Measurements from ENCODE around the gene AQP12A. TPM values are rescaled to one million over a fixed set of nuclear protein-coding genes. Genes with fewer than 3 reads are reported as not detected.

Gene AQP12A
- total and polyA plus RNA-seq, 8 donors = not detected

- H3K4me3 ChIP-seq = no peak overlapping the region
- no peak for DNase-seq
- TF ChIP-seq EP300 (IDR thresholded peaks at IDR 0.05) = no peak
- no peak for TF ChIP-seq CTCF (IDR thresholded peaks at IDR 0.05)
- TF ChIP-seq POLR2AphosphoS5 (IDR thresholded peaks at IDR 0.05) = no peak
- TF ChIP-seq POLR2A (IDR thresholded peaks at IDR 0.05) = no peak
- intact Hi-C loops (cut with DNase I; ENCODE audit: low total_unique reads) = no loop called here
- H3K9me3 ChIP-seq = no peaks in the 10 kb centered on the region
- H3K36me3 ChIP-seq = no peaks in the 10 kb centered on the region
- peaks cover 0 to 10% (median 0%) of the 10 kb centered on the region in 3 donors for H3K27me3 ChIP-seq
- no peak overlapping the region for H3K27ac ChIP-seq
- WGBS, 5 donors = 76 to 79% (median 76%) methylated on average over 22 to 26 of the region's 26 CpGs
- no peaks in the 10 kb centered on the region for H3K4me1 ChIP-seq
These were observed 22.5 kb downstream of the AQP12A start for GRCh38 chr2:240713928-240714746.

GRCh38 chr2:240714747-240715725, 23.4 kb downstream of the AQP12A start:
- WGBS, 5 donors = 67 to 75% (median 69%) methylated on average over 15 to 23 of the region's 23 CpGs
- DNase-seq = no peak
- intact Hi-C loops (cut with DNase I; ENCODE audit: low total_unique reads) = no loop called here

GRCh38 chr2:240716130-240716798, 24.6 kb downstream of the AQP12A start:
- no peaks in the 10 kb centered on the region for H3K9me3 ChIP-seq
- TF ChIP-seq EP300 (IDR thresholded peaks at IDR 0.05) (no peak), CTCF (IDR thresholded peaks at IDR 0.05) (no peak), POLR2A (IDR thresholded peaks at IDR 0.05) (no peak), POLR2AphosphoS5 (IDR thresholded peaks at IDR 0.05) (no peak)
- intact Hi-C loops (cut with DNase I; ENCODE audit: low total_unique reads) = no loop called here
- H3K4me3 ChIP-seq = no peak overlapping the region
- no peaks in the 10 kb centered on the region for H3K4me1 ChIP-seq
- H3K27me3 ChIP-seq = peaks cover 0 to 6% (median 0%) of the 10 kb centered on the region in 3 donors
- 89 to 91% (median 90%) methylated on average over 20 to 23 of the region's 23 CpGs for WGBS, 5 donors
- H3K27ac ChIP-seq = no peak overlapping the region
- no peaks in the 10 kb centered on the region for H3K36me3 ChIP-seq
- no peak for DNase-seq

More at GRCh38 chr2:240714747-240715725, 23.4 kb downstream of the AQP12A start:
- Histone ChIP-seq H3K27me3 (peaks cover 0 to 10% (median 0%) of the 10 kb centered on the region in 3 donors), H3K4me3 (no peak overlapping the region), H3K9me3 (no peaks in the 10 kb centered on the region), H3K36me3 (no peaks in the 10 kb centered on the region), H3K4me1 (no peaks in the 10 kb centered on the region), H3K27ac (no peak overlapping the region)
- TF ChIP-seq POLR2A (IDR thresholded peaks at IDR 0.05) (no peak), CTCF (IDR thresholded peaks at IDR 0.05) (no peak), POLR2AphosphoS5 (IDR thresholded peaks at IDR 0.05) (no peak), EP300 (IDR thresholded peaks at IDR 0.05) (no peak)

- TF ChIP-seq POLR2AphosphoS5 (IDR thresholded peaks at IDR 0.05) = no peak
- no peak for TF ChIP-seq POLR2A (IDR thresholded peaks at IDR 0.05)
- no peak for TF ChIP-seq CTCF (IDR thresholded peaks at IDR 0.05)
- TF ChIP-seq EP300 (IDR thresholded peaks at IDR 0.05) = no peak
- intact Hi-C loops (cut with DNase I; ENCODE audit: low total_unique reads) = no loop called here
- Histone ChIP-seq H3K4me1 (no peaks in the 10 kb centered on the region), H3K36me3 (no peaks in the 10 kb centered on the region), H3K4me3 (no peak overlapping the region), H3K27me3 (no peaks in the 10 kb centered on the region), H3K9me3 (no peaks in the 10 kb centered on the region), H3K27ac (no peak overlapping the region)
- no peak for DNase-seq
- WGBS, 5 donors = 77 to 86% (median 81%) methylated on average over 14 to 18 of the region's 18 CpGs
These were observed 25.5 kb downstream of the AQP12A start for GRCh38 chr2:240717181-240717641.

Measured in stomach (tissue), 9 donors.